Activated naive CD8-positive, alpha-beta T cell treated with anti-CD3 and anti-CD28 coated beads, Interleukin-2, amount 10 ng/mL, durations not matched to agents 7 days and 5 days (primary cell): ENCODE results near the gene BCLAF1. TPM values are rescaled to one million over a fixed set of nuclear protein-coding genes. Genes with fewer than 3 reads are reported as not detected.
"Not testable (repeated sequence)": the region's sequence is repeated elsewhere in the genome, so short reads cannot be mapped to it uniquely, and the experiment has no call there.

Experiments
- ATAC-seq: fragments of 150-1000 bp; cut with Tn5 transposase; one replicate; pipeline ENCODE4 v1.10.0; 2021; ENCODE audit warnings: low read depth, moderate library complexity
- POLR2A ChIA-PET: fragments of 350-600 bp; sonication (Branson Sonifier 250); formaldehyde crosslinking; loops from one replicate; lab custom pipeline; 2021; ENCODE audit warnings: antibody characterized with exemption; lab: Charles Lee
- DNase-seq: peaks from one replicate; pipeline ENCODE4 v3.0.0; 2021
- H3K27ac Mint-ChIP-seq: one replicate; pipeline ENCODE4 v1.8.0; 2022; ENCODE audit warnings: mild to moderate bottlenecking, mixed read lengths
- H3K27me3 Mint-ChIP-seq: one replicate; pipeline ENCODE4 v1.8.0; 2022; ENCODE audit warnings: mild to moderate bottlenecking, moderate library complexity, mixed read lengths
- H3K36me3 Mint-ChIP-seq: one replicate; pipeline ENCODE4 v1.8.0; 2021; ENCODE audit warnings: mild to moderate bottlenecking, mixed read lengths
- H3K4me1 Mint-ChIP-seq: one replicate; pipeline ENCODE4 v1.8.0; 2021; ENCODE audit warnings: mixed read lengths
- H3K4me3 Mint-ChIP-seq: one replicate; pipeline ENCODE4 v1.8.0; 2022; ENCODE audit warnings: mild to moderate bottlenecking, moderate library complexity, mixed read lengths
- H3K9me3 Mint-ChIP-seq: one replicate; pipeline ENCODE4 v1.8.0; 2021; ENCODE audit warnings: mixed read lengths
- total RNA-seq, 2 experiments: library from RNA; stranded (reverse); gene quantifications; one replicate each; pipeline ENCODE4 v1.2.3, GENCODE V29; 2021

The BCLAF1 gene
- total RNA-seq, 2 experiments from 2014 or later = 164 to 165 TPM

GRCh38 chr6:136323431-136324112 lies 33.9 kb upstream of the BCLAF1 start:
- H3K36me3 Mint-ChIP-seq = no peaks in the 10 kb centered on the region
- POLR2A ChIA-PET = no interaction called here
- no peak overlapping the region for H3K27ac Mint-ChIP-seq
- peaks cover 9% of the 10 kb centered on the region for H3K27me3 Mint-ChIP-seq
- H3K4me1 Mint-ChIP-seq = no peaks in the 10 kb centered on the region
- H3K9me3 Mint-ChIP-seq = no peaks in the 10 kb centered on the region
- no peak for DNase-seq
- no peak overlapping the region for H3K4me3 Mint-ChIP-seq
- no peak for ATAC-seq

DNA sequence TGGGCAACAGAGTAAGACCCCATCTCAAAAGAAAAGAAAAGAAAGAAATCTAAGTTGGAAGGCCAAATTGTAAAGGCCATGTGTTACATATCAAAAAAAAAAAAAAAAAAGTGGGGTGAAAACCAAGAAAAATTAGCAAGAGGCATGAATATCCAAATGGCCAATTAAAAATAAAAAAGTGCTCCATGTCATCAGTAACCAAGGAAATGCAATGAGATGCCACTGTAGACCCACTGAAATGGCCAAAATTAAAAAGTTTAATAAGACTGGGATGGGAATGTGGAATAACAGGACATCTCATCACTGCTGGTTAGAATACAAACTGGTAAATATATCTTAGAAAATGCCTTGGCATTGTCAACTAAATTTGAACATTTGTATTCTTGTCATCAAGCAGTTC lies 30.1 kb upstream of the BCLAF1 start:
- H3K4me1 Mint-ChIP-seq = no peaks in the 10 kb centered on the region
- ATAC-seq (no peak), DNase-seq (no peak)
- H3K9me3 Mint-ChIP-seq = no peaks in the 10 kb centered on the region
- POLR2A ChIA-PET = interaction anchor here (3.5 kb wide), 1 partner anchor 30 kb away, joined by 11 read pairs; the partner anchor contains the start of gene BCLAF1
- H3K4me3 Mint-ChIP-seq = no peak overlapping the region
- no peaks in the 10 kb centered on the region for H3K36me3 Mint-ChIP-seq
- peaks cover 10% of the 10 kb centered on the region for H3K27me3 Mint-ChIP-seq
- H3K27ac Mint-ChIP-seq = no peak overlapping the region

DNA sequence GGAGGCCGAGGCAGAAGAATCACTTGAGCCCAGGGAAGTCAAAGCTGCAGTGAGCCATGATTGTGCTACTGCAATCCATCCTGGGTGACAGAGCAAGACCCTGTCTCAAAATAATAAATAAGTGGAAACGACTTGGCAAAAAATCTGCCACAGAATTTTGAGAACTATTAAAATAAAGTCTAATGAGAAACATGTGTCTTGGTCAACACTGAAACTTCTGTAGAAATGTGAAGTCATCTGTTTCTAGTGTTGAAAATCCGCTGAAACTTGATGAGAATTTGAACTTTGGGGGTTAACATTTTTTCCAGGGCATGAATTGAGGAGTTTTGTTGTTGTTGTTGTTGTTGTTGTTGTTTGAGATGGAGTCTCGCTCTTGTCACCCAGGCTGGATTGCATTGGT lies 29.0 kb upstream of the BCLAF1 start:
- Mint-ChIP-seq H3K4me1 (no peaks in the 10 kb centered on the region), H3K9me3 (no peaks in the 10 kb centered on the region), H3K4me3 (no peak overlapping the region), H3K27ac (no peak overlapping the region), H3K36me3 (no peaks in the 10 kb centered on the region), H3K27me3 (peaks cover 18% of the 10 kb centered on the region)
- DNase-seq (no peak), ATAC-seq (no peak)
- POLR2A ChIA-PET = interaction anchor here (2.5 kb wide), 1 partner anchor 29 kb away, joined by 17 read pairs; the partner anchor contains the start of gene BCLAF1

GRCh38 chr6:136317971-136318370 lies 28.3 kb upstream of the BCLAF1 start:
- H3K27ac Mint-ChIP-seq = no peak overlapping the region
- H3K4me3 Mint-ChIP-seq = no peak overlapping the region
- H3K4me1 Mint-ChIP-seq = no peaks in the 10 kb centered on the region
- DNase-seq = no peak
- no peaks in the 10 kb centered on the region for H3K36me3 Mint-ChIP-seq
- POLR2A ChIA-PET = interaction anchor here (2.5 kb wide), 1 partner anchor 28 kb away, joined by 17 read pairs; the partner anchor contains the start of gene BCLAF1
- ATAC-seq = no peak
- H3K27me3 Mint-ChIP-seq = peaks cover 18% of the 10 kb centered on the region
- no peaks in the 10 kb centered on the region for H3K9me3 Mint-ChIP-seq

- H3K27ac Mint-ChIP-seq = no peak overlapping the region
- no peaks in the 10 kb centered on the region for H3K36me3 Mint-ChIP-seq
- H3K4me3 Mint-ChIP-seq = no peak overlapping the region
These were observed 27.5 kb upstream of the BCLAF1 start for GRCh38 chr6:136317021-136317694.

DNA sequence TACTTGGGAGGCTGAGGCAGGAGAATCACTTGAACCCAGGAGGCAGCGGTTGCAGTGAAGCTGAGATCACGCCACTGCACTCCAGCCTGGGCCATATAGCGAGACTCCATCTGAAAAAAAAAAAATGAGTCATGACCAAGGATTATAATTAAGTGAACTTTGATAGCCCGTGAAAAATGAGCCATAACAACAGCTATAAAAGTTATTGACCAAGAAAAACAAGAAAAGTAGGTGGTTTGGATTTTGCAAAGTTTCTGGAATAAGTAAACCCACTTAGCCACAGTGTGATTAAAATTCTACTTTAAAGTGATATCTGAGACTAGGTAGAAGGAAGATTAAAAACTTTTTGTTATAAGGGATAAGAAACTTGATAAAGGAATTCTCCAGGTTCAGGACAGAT lies 25.9 kb upstream of the BCLAF1 start:
- POLR2A ChIA-PET = interaction anchor here (1.0 kb wide), 2 partner anchors 23 to 28 kb away, joined by 3 to 4 read pairs; no protein-coding TSS in a partner anchor
- H3K4me1 Mint-ChIP-seq = no peaks in the 10 kb centered on the region
- H3K36me3 Mint-ChIP-seq = no peaks in the 10 kb centered on the region
- peaks cover 16% of the 10 kb centered on the region for H3K27me3 Mint-ChIP-seq
- ATAC-seq = no peak
- H3K27ac Mint-ChIP-seq = no peak overlapping the region
- no peaks in the 10 kb centered on the region for H3K9me3 Mint-ChIP-seq
- no peak for DNase-seq
- no peak overlapping the region for H3K4me3 Mint-ChIP-seq

More at GRCh38 chr6:136317021-136317694, 27.5 kb upstream of the BCLAF1 start:
- Mint-ChIP-seq H3K27me3 (peaks cover 16% of the 10 kb centered on the region), H3K4me1 (no peaks in the 10 kb centered on the region), H3K9me3 (no peaks in the 10 kb centered on the region)
- ATAC-seq (peak; percentile 90), DNase-seq (no peak)
- POLR2A ChIA-PET = interaction anchor here (2.5 kb wide), 1 partner anchor 27 kb away, joined by 17 read pairs; the partner anchor contains the start of gene BCLAF1

- Mint-ChIP-seq H3K27me3 (peaks cover 20% of the 10 kb centered on the region), H3K4me3 (no peak overlapping the region), H3K36me3 (no peaks in the 10 kb centered on the region), H3K9me3 (no peaks in the 10 kb centered on the region), H3K27ac (no peak overlapping the region), H3K4me1 (no peaks in the 10 kb centered on the region)
- DNase-seq (no peak), ATAC-seq (no peak)
- POLR2A ChIA-PET = no interaction called here
These were observed 23.3 kb upstream of the BCLAF1 start for GRCh38 chr6:136312975-136313374.

DNA sequence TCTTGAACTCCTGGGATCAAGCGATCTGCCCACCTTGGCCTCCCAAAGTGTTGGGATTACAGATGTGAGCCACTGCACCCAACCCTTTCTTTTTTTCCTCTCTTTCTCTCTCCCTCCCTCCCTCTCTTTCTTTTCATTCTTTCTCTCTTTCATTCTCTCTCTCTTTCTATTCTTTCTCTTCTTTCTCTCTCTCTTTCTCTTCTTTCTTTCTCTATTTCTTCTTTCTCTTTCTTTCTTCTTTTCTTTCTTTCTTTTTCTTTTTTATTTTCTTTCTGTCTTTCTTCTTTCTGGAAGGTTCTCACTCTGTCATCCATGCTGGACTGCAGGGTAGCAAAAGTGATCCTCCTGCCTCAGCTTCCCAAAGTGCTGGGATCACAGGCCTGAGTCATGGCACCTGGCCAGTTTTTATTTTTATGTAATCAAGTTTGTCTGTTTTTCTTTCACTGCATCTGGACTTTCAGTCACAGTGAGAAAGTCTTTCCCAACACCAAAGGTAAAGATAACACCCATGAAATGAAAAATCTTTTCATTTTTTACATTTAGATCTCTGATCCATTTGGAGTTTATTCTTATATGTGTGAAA lies 20.2 kb upstream of the BCLAF1 start:
- Mint-ChIP-seq H3K36me3 (no peaks in the 10 kb centered on the region), H3K4me3 (no peak overlapping the region), H3K27ac (no peak overlapping the region), H3K4me1 (no peaks in the 10 kb centered on the region), H3K9me3 (no peaks in the 10 kb centered on the region), H3K27me3 (peaks cover 23% of the 10 kb centered on the region)
- DNase-seq = no peak
- POLR2A ChIA-PET = no interaction called here
- no peak for ATAC-seq

GRCh38 chr6:136309171-136309570 lies 19.5 kb upstream of the BCLAF1 start:
- POLR2A ChIA-PET = no interaction called here
- no peaks in the 10 kb centered on the region for H3K4me1 Mint-ChIP-seq
- no peak for ATAC-seq
- H3K36me3 Mint-ChIP-seq = no peaks in the 10 kb centered on the region
- DNase-seq = no peak
- no peaks in the 10 kb centered on the region for H3K9me3 Mint-ChIP-seq
- H3K27me3 Mint-ChIP-seq = peaks cover 19% of the 10 kb centered on the region
- H3K4me3 Mint-ChIP-seq = no peak overlapping the region
- no peak overlapping the region for H3K27ac Mint-ChIP-seq

DNA sequence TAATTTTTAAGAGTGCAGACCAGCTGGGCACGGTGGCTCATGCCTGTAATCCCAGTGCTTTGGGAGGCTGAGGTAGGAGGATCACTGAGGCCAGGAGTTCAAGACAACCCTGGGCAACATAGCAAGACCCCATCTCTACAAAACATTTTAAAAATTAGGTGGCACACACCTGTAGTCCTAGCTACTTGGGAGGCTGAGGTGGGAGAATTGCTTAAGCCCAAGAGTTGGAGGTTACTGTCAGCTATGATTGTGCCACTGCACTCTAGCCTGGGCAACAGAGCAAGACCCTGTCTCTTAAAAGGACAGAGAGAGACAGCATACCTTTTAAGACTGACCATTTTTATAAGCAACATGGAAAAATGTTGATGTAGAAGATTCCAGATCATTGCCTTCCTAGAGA lies 18.8 kb upstream of the BCLAF1 start:
- H3K9me3 Mint-ChIP-seq, H3K27ac Mint-ChIP-seq, POLR2A ChIA-PET, DNase-seq, H3K36me3 Mint-ChIP-seq, H3K4me3 Mint-ChIP-seq, H3K4me1 Mint-ChIP-seq, ATAC-seq: not testable (repeated sequence)
- peaks cover 15% of the 10 kb centered on the region for H3K27me3 Mint-ChIP-seq

- Mint-ChIP-seq H3K27ac (no peak overlapping the region), H3K4me1 (no peaks in the 10 kb centered on the region), H3K36me3 (no peaks in the 10 kb centered on the region), H3K27me3 (peaks cover 15% of the 10 kb centered on the region), H3K4me3 (no peak overlapping the region), H3K9me3 (no peaks in the 10 kb centered on the region)
- POLR2A ChIA-PET = interaction anchor here (2.2 kb wide), 1 partner anchor 18 kb away, joined by 5 read pairs; the partner anchor contains the start of gene BCLAF1
- ATAC-seq (no peak), DNase-seq (no peak)
These were observed 17.7 kb upstream of the BCLAF1 start for GRCh38 chr6:136307351-136307750.

DNA sequence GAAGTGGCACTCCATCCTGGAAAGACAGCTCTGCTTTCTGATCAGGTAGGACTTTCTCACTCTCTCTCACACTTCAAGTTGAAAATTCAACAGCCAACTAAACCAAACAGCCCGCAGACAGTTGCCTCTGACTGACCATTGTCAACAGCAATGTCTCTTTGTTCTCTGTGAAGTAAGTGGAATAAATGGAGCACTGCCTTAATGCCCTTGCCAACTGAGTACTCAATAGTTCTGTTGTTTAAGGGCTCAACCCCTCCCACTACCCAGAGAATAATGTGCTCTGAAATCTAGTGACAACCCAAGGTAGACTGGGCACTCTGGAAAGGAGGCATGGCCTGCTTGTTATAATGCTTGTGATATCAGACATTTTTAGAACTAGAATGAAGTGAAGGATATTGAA lies 16.8 kb upstream of the BCLAF1 start:
- ATAC-seq = no peak
- no peak for DNase-seq
- no peak overlapping the region for H3K4me3 Mint-ChIP-seq
- H3K27ac Mint-ChIP-seq = no peak overlapping the region
- POLR2A ChIA-PET = interaction anchor here (2.2 kb wide), 1 partner anchor 17 kb away, joined by 5 read pairs; the partner anchor contains the start of gene BCLAF1
- no peaks in the 10 kb centered on the region for H3K9me3 Mint-ChIP-seq
- no peaks in the 10 kb centered on the region for H3K36me3 Mint-ChIP-seq
- no peaks in the 10 kb centered on the region for H3K4me1 Mint-ChIP-seq
- H3K27me3 Mint-ChIP-seq = peaks cover 10% of the 10 kb centered on the region

- Mint-ChIP-seq H3K27me3 (peaks cover 6% of the 10 kb centered on the region), H3K4me1 (no peaks in the 10 kb centered on the region), H3K36me3 (no peaks in the 10 kb centered on the region), H3K4me3 (no peak overlapping the region), H3K27ac (no peak overlapping the region), H3K9me3 (no peaks in the 10 kb centered on the region)
- no peak for ATAC-seq
- POLR2A ChIA-PET = no interaction called here
- DNase-seq = no peak
These were observed 14.8 kb upstream of the BCLAF1 start for GRCh38 chr6:136304410-136304809.
